HG02970 (cell line): ENCODE measurements around the gene BAZ1A.

ENCODE experiments used
- ATAC-seq: cut with Tn5 transposase; IDR thresholded peaks from one replicate; pipeline ENCODE4 v1.9.1; 2021; ENCODE audit warnings: mild to moderate bottlenecking, moderate library complexity, moderate number of reproducible peaks; ENCODE audit not compliant: unreplicated experiment, low FRiP score

BAZ1A gene

DNA sequence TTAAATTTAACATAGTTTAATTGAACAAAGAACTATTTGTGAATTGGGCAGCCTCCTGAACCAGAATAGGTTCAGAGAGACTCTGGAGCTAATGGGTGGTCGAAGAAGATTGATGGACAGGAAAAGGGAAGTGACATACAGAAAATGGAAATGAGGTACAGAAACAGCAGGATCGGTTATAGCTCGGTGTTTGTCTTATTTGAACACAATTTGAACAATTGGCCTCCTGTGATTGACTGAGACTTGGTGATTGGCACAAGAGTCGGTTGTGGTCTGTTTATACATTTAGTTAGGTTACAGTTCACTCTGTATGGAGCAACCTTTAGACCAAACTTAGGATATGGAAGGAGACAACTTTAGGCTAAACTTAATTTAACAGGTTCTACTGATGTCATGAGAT lies 142.4 kb downstream of the BAZ1A start:
- ATAC-seq: no peak

DNA sequence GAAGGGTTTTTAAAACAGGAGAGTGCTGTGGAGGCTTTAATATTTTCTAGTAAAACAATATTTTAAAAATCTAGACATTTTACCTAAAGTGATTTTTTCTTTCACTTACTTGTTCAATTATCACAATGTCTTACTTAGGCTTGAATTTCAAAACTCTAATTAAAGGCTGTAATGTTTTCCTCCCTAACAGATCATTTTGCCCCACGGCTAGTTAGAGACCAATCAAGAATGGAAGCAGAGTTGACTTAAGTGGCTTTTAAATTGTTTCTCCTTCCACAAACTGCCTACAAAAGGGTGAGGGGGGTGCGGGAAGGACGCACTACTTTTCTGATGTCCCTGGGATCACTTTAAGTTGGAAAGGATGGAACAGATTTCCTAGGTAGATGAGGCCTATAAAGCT lies 151.3 kb downstream of the BAZ1A start:
- no peak for ATAC-seq

GRCh38 chr14:34722723-34723545 lies 152.2 kb downstream of the BAZ1A start:
- ATAC-seq: no peak

DNA sequence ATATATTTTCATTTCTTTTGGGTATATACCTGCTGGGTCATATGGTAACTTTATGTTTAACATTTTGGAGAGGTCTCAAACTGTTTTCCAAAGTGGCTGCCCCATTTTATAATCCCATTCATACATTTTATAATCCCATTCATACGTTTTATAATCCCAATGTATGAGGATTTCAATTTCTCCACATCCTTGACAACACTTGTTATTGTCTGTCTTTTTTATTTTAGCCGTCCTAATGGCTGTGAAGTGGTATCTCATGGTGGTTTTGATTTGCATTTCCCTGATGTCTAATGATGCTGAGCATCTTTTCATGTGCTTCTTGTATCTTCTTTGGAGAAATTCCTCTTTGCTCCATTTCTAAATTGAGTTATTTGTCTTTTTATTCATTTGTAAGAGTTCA lies 154.0 kb downstream of the BAZ1A start:
- ATAC-seq: no peak

- no peak for ATAC-seq
Observed at GRCh38 chr14:34718750-34719304, 156.3 kb downstream of the BAZ1A start.

GRCh38 chr14:34715127-34715863 lies 159.9 kb downstream of the BAZ1A start:
- no peak for ATAC-seq

DNA sequence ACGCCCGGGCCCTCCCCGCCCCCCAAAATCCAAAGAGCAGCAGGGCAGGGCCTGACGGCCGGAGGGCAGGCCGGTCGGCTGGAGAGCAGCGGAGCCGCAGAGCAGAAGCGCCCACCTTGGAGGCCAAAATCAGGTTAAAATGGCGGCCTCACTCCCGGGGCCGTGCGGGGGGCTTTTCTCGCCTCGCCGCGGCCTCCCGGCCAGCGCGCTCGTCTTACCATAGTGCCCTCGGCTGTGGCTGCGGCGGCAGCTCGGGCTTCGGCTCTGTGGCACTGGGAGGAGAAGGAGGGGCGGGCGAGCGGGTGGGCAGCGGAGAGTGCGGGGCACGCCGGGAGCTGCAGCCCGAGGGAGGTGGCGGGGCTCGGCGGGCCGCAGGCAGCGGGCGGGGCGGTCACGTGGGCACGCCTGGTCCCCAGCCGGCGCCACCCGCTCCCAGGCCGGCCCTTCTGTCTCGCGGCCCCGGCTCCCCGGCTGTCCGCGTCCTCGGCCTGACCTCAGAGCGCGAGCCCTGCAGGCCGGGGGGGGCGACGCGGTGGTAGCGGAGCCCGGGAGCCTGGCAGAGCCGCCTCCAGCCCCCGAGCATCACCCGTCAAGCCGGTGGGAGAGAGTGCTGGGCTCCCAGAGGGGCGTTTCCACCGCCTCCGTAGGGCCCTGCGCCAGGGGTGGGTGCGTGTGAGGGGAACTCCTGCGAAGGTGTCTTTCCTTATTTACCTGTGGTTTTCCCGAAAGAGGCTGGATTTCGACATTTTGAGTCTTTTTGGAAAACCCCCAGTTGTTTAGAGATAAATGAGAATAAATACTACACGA lies 160.6 kb downstream of the BAZ1A start, which contains the start of gene CFL2:
Gene CFL2, minus strand, starts transcription at position 274 of the 807 bp plus-strand sequence. Its CDS starts 53 bp downstream, at position 221.
- peak; percentile 85 for ATAC-seq

GRCh38 chr14:34713681-34714319 lies 161.4 kb downstream of the BAZ1A start:
- no peak for ATAC-seq

DNA sequence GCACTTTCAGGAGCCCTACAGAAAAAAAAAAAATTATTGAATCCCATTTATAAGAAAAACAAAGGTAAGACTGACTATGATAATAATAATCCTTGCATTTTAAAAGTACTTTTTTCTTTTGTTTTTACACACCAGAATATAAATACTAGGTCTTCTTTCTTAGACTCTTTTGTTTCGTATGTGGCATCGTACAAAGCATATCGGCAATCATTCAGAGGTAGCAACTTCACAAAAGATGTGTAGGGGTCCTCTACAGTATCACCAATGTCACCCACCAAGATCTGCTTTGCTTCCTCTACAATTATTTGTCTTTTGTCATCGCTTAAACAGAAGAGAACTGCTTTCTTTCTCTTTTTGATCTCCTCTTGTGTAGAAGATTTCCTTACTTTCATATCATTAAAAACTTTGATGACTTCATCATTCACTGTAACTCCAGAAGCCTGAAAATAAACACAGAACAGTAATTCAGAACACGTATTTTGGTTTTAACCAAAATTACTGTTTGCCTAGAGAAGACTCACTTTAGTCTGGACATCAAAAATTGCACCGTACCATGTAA lies 162.0 kb downstream of the BAZ1A start:
- ATAC-seq: no peak

- ATAC-seq: no peak
Observed at GRCh38 chr14:34711796-34712712, 163.1 kb downstream of the BAZ1A start.

DNA sequence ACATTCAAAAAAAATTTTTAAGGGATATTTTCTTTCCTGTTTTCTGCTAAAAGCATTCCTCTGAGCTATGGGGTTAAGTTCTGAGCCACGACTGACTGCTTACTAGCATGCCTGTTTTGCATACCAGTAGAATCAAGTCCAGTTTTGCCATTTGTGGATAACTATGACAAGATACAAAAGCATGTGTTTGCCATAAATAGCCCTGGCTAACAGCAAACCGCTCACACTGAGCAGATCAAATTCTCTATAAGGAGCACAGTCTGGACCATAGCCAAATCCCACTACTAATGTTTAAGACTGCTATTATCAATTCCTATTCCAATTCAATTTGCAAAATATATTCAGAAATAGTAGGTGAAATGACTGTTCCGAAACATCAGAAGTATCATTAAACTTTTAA lies 164.0 kb downstream of the BAZ1A start:
- ATAC-seq: no peak

- no peak for ATAC-seq
Observed at GRCh38 chr14:34710744-34711143, 164.4 kb downstream of the BAZ1A start.

DNA sequence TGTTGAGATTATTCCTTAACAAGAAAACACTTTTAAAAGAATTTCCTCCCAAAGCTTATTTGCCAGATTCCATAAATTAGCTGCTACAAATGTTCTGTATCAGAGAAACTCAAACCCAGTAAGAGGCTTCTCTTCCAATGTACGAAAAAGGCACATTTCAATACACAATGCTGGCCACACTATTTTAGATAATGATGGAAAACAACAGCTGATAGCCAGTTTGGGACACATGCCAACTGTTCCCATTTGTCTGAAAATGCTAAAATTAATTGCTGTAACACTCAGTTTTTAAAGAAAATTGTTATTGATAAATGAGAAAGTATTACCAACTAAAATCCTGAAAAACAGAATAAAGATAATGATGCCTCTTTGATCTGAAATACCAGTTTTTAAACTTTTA lies 165.2 kb downstream of the BAZ1A start:
- ATAC-seq: no peak

- ATAC-seq: no peak
Observed at GRCh38 chr14:34707722-34708121, 167.4 kb downstream of the BAZ1A start.
